H1 (cell line): ENCODE data around the gene BAIAP2L2. TPM values are rescaled to one million over a fixed set of nuclear protein-coding genes. Genes with fewer than 3 reads are reported as not detected.

ENCODE experiments used
- CTCF ChIA-PET: fragments of 300-600 bp; sonication (Branson Sonifier 250); formaldehyde crosslinking; loops from one replicate; lab custom pipeline; 2021; ENCODE audit not compliant: partially characterized antibody; lab: Charles Lee
- POLR2A ChIA-PET: fragments of 300-600 bp; sonication (Branson Sonifier 250); formaldehyde crosslinking; loops from one replicate; lab custom pipeline; 2021; ENCODE audit warnings: inconsistent platforms; ENCODE audit not compliant: partially characterized antibody; lab: Charles Lee
- DNase-seq, 2 experiments: peaks; one replicate each; pipeline versions ENCODE4 v3.0.0 to v3.0.0-alpha.2; 2010 to 2022; ENCODE audit warnings: low spot score in 2 of 2, low read depth in 1 of 2, mixed read lengths in 1 of 2
- FAIRE-seq: peaks from 2 replicates; lab custom pipeline; 2011; peaks lifted over from hg19 to GRCh38; lab: Jason Lieb, UNC
- H2AFZ ChIP-seq: 2 replicates; pipeline ENCODE4 v1.8.1; 2012; ENCODE audit warnings: low read length, inconsistent platforms
- H2AK5ac ChIP-seq: 2 replicates; pipeline ENCODE4 v1.6.1; 2013; ENCODE audit warnings: low read depth, low read length
- H2BK120ac ChIP-seq: replicated peaks from 2 replicates; pipeline ENCODE3; 2013; ENCODE audit warnings: low read depth, low read length, inconsistent platforms
- H2BK12ac ChIP-seq: 2 replicates; pipeline ENCODE4 v1.6.1; 2013; ENCODE audit warnings: low read depth, low read length
- H2BK15ac ChIP-seq: 2 replicates; pipeline ENCODE4 v1.6.1; 2013; ENCODE audit warnings: low read length
- H2BK20ac ChIP-seq: 2 replicates; pipeline ENCODE4 v1.6.1; 2013; ENCODE audit warnings: low read length
- H2BK5ac ChIP-seq: 2 replicates; pipeline ENCODE4 v1.6.1; 2013; ENCODE audit warnings: low read depth, low read length
- H3K14ac ChIP-seq: 2 replicates; pipeline ENCODE4 v1.6.1; 2013; ENCODE audit warnings: inconsistent platforms; ENCODE audit not compliant: insufficient read length
- H3K18ac ChIP-seq: 2 replicates; pipeline ENCODE4 v1.6.1; 2013; ENCODE audit warnings: low read length; ENCODE audit errors: extremely low read depth
- H3K23ac ChIP-seq: 2 replicates; pipeline ENCODE4 v1.6.1; 2013; ENCODE audit warnings: inconsistent platforms; ENCODE audit not compliant: insufficient read length
- H3K23me2 ChIP-seq: 2 replicates; pipeline ENCODE4 v1.6.1; 2013; ENCODE audit warnings: low read depth, low read length
- H3K27ac ChIP-seq: 2 replicates; pipeline ENCODE4 v1.6.1; 2011; ENCODE audit warnings: low read depth, low read length, inconsistent platforms
- H3K27me3 ChIP-seq, 4 experiments: replicated peaks in 1 of 4; 1 replicate in 1 of 4; 2 replicates in 3 of 4; pipeline versions ENCODE4 v1.6.1 to v1.8.1; 2011 to 2013; ENCODE audit warnings: low read length in 3 of 4, mild to moderate bottlenecking in 3 of 4, inconsistent platforms in 2 of 4, mixed read lengths in 2 of 4, moderate library complexity in 1 of 4; ENCODE audit not compliant: control insufficient read depth in 3 of 4, insufficient read depth in 3 of 4; ENCODE audit errors: extremely low read depth in 1 of 4
- H3K36me3 ChIP-seq, 4 experiments: 2 replicates each; pipeline versions ENCODE4 v1.6.1 to v1.8.1; 2011 to 2013; ENCODE audit warnings: mild to moderate bottlenecking in 4 of 4, low read length in 3 of 4, moderate library complexity in 2 of 4, control low read depth in 1 of 4, inconsistent platforms in 1 of 4; ENCODE audit not compliant: insufficient read depth in 4 of 4, control insufficient read depth in 2 of 4
- H3K4ac ChIP-seq: replicated peaks from 2 replicates; pipeline ENCODE3; 2013; ENCODE audit warnings: low read length, low read depth, mixed read lengths, inconsistent platforms; ENCODE audit not compliant: insufficient read length
- H3K4me1 ChIP-seq, 4 experiments: replicated peaks in 1 of 4; 1 replicate in 1 of 4; 2 replicates in 3 of 4; pipeline versions ENCODE4 v1.6.1 to v1.8.1; 2011 to 2013; ENCODE audit warnings: low read length in 3 of 4, inconsistent platforms in 2 of 4, mixed read lengths in 1 of 4; ENCODE audit not compliant: insufficient read depth in 4 of 4, control insufficient read depth in 3 of 4
- H3K4me2 ChIP-seq, 2 experiments: 2 replicates each; pipeline versions ENCODE4 v1.6.1 to v1.8.1; 2011 to 2013; ENCODE audit warnings: low read depth in 2 of 2, low read length in 2 of 2, control low read depth in 1 of 2, inconsistent platforms in 1 of 2, mild to moderate bottlenecking in 1 of 2; ENCODE audit not compliant: insufficient read depth in 1 of 2
- H3K4me3 ChIP-seq, 4 experiments: fragments of 200-600, 300-600 bp in 1 of 4; sonication (generic), shearing (Covaris generic), sonication (Bioruptor Twin) in 1 of 4; 2 replicates each; pipeline versions ENCODE4 v1.5.1 to v1.8.1; 2011 to 2016; ENCODE audit warnings: low read length in 4 of 4, low read depth in 3 of 4, control low read depth in 2 of 4, inconsistent platforms in 2 of 4, mild to moderate bottlenecking in 2 of 4, mixed read lengths in 1 of 4, moderate library complexity in 1 of 4; ENCODE audit not compliant: insufficient read depth in 2 of 4; ENCODE audit errors: extremely low read depth in 1 of 4
- H3K56ac ChIP-seq: replicated peaks from 2 replicates; pipeline ENCODE3; 2013; ENCODE audit warnings: low read depth, mild to moderate bottlenecking, mixed read lengths, low read length, inconsistent platforms; ENCODE audit not compliant: insufficient read length
- H3K79me1 ChIP-seq: 2 replicates; pipeline ENCODE4 v1.6.1; 2013; ENCODE audit warnings: low read depth, low read length, control low read depth
- H3K79me2 ChIP-seq, 2 experiments: 2 replicates each; pipeline versions ENCODE4 v1.6.1 to v1.8.1; 2012 to 2013; ENCODE audit warnings: low read length in 2 of 2, mild to moderate bottlenecking in 2 of 2, inconsistent platforms in 1 of 2; ENCODE audit not compliant: insufficient read depth in 2 of 2, control insufficient read depth in 1 of 2
- H3K9ac ChIP-seq, 4 experiments: replicated peaks in 1 of 4; 1 replicate in 1 of 4; 2 replicates in 3 of 4; pipeline versions ENCODE4 v1.6.1 to v1.8.1; 2011 to 2013; ENCODE audit warnings: low read depth in 3 of 4, low read length in 3 of 4, control low read depth in 2 of 4, mild to moderate bottlenecking in 2 of 4, moderate library complexity in 2 of 4, inconsistent platforms in 1 of 4; ENCODE audit errors: extremely low read depth in 1 of 4
- H3K9me3 ChIP-seq, 2 experiments: 2 replicates each; pipeline versions ENCODE4 v1.6.1 to v1.8.1; 2012 to 2013; ENCODE audit warnings: mild to moderate bottlenecking in 2 of 2, moderate library complexity in 2 of 2, control low read depth in 1 of 2, inconsistent platforms in 1 of 2, low read depth in 1 of 2, low read length in 1 of 2, mixed read lengths in 1 of 2; ENCODE audit not compliant: insufficient read depth in 2 of 2
- H4K20me1 ChIP-seq, 2 experiments: replicated peaks in 1 of 2; 2 replicates each; pipeline versions ENCODE3 to v1.8.1; 2011 to 2013; ENCODE audit warnings: inconsistent platforms in 2 of 2, low read length in 2 of 2, mild to moderate bottlenecking in 1 of 2; ENCODE audit not compliant: insufficient read depth in 2 of 2, control insufficient read depth in 1 of 2
- H4K5ac ChIP-seq: 2 replicates; pipeline ENCODE4 v1.6.1; 2013; ENCODE audit warnings: low read length, low read depth, mixed read lengths, inconsistent platforms; ENCODE audit not compliant: insufficient read length
- H4K8ac ChIP-seq: 2 replicates; pipeline ENCODE4 v1.8.0; 2013; ENCODE audit warnings: mild to moderate bottlenecking, moderate library complexity, low read length, inconsistent platforms; ENCODE audit not compliant: insufficient read depth; ENCODE audit errors: extremely low read depth
- H4K91ac ChIP-seq: replicated peaks from 2 replicates; pipeline ENCODE3; 2013; ENCODE audit warnings: low read length, mixed read lengths, inconsistent platforms; ENCODE audit not compliant: insufficient read length
- EP300 ChIP-seq, 2 experiments: IDR thresholded peaks; 1 replicate in 1 of 2; 2 replicates in 1 of 2; pipeline ENCODE4 v1.6.1; 2011 to 2012; ENCODE audit warnings: low read depth in 2 of 2, low read length in 2 of 2, mild to moderate bottlenecking in 2 of 2, borderline replicate concordance in 1 of 2, inconsistent platforms in 1 of 2, moderate library complexity in 1 of 2
- MAX ChIP-seq: IDR thresholded peaks from 2 replicates; pipeline ENCODE4 v1.6.1; 2012; ENCODE audit warnings: inconsistent platforms
- USF2 ChIP-seq: IDR thresholded peaks from 2 replicates; pipeline ENCODE4 v1.6.1; 2011; ENCODE audit warnings: low read length, improper control_type of control experiment
- WGBS, 2 experiments: shearing (Covaris generic) in 1 of 2; methylation state at CpG; one replicate each; pipeline versions ENCODE4 v1.1.6 to v1.1.7; 2013 to 2015; ENCODE audit warnings: low lambda C conversion rate in 2 of 2, mixed read lengths in 2 of 2, inconsistent platforms in 1 of 2, low coverage in 1 of 2, missing lambda C conversion rate in 1 of 2; ENCODE audit not compliant: insufficient replicate concordance in 2 of 2, insufficient coverage in 1 of 2, insufficient read length in 1 of 2; ENCODE audit errors: extremely low coverage in 1 of 2, missing lambda C conversion rate in 1 of 2; 5-methylcytosine and 5-hydroxymethylcytosine counted together
- polyA plus RNA-seq, 7 experiments: library from polyadenylated mRNA; depleted of rRNA in 3 of 7; stranded (reverse) in 5 of 7; unstranded in 2 of 7; fragments of >200 nt in 5 of 7; fragments of 200-250 nt in 2 of 7; gene quantifications; 1 replicate in 5 of 7; 2 replicates in 1 of 7; 4 replicates in 1 of 7; pipeline versions ENCODE4 v1.2.1 to v1.2.3, GENCODE V29; 2011 to 2013; ENCODE audit warnings: missing spikeins in 2 of 7, mixed read lengths in 2 of 7
- total RNA-seq: library from RNA; stranded (reverse); fragmentation: NEBNext Ultra II Directional; extraction: Animal tissue kit (Norgen Biotek cat#: 25700); gene quantifications from 2 replicates; pipeline ENCODE4 v1.2.1, GENCODE V29; 2021

The BAIAP2L2 gene
- total and polyA plus RNA-seq, 2 of the 8 experiments (the other 6 are each of a cell fraction or from before 2014, with no cell fraction given) = 5.4 to 10.0 TPM

- H4K20me1 ChIP-seq = peaks cover 0 to 4% of the 10 kb centered on the region in 2 experiments
- no peaks in the 10 kb centered on the region for H3K27me3 ChIP-seq
- no peak for TF ChIP-seq USF2
- no peak for TF ChIP-seq MAX
- TF ChIP-seq EP300 (IDR thresholded peaks at IDR 0.05; ENCODE audit: borderline replicate concordance in 1 of 2, low read depth in 2 of 2, low read length in 2 of 2) = no peak
- H2BK12ac ChIP-seq = no peak overlapping the region
- no peaks in the 10 kb centered on the region; the same call in 1 of the 2 replicates for H3K79me1 ChIP-seq
- no peak overlapping the region for H3K23ac ChIP-seq
- no peaks in the 10 kb centered on the region for H3K9me3 ChIP-seq
- H3K27ac ChIP-seq = no peak overlapping the region
- H2BK15ac ChIP-seq = no peak overlapping the region
- H3K4me2 ChIP-seq = no peak overlapping the region
- no peak overlapping the region for H3K56ac ChIP-seq
- ChIA-PET CTCF (interaction anchor here (0.8 to 8.4 kb wide), 6 partner anchors 14 to 100 kb away, joined by 3 to 93 read pairs (median 4); partner anchors contain the start of gene BAIAP2L2), POLR2A (interaction anchor here (1.5 kb wide), 1 partner anchor 16 kb away, joined by 5 read pairs; no protein-coding TSS in a partner anchor)
- 87% methylated on average over 8 of the region's 9 CpGs; no CpG with 5 or more reads in 1 of the 2 experiments for WGBS, 2 experiments
- no peaks in the 10 kb centered on the region for H3K23me2 ChIP-seq
- H2AK5ac ChIP-seq = peak overlapping the region; percentile 34; the same call in 1 of the 2 replicates
- no peaks in the 10 kb centered on the region for H3K36me3 ChIP-seq
- H2BK120ac ChIP-seq = no peak overlapping the region
- no peak overlapping the region for H4K91ac ChIP-seq
- no peak overlapping the region for H2BK20ac ChIP-seq
- DNase-seq (no peak), FAIRE-seq (no peak)
- no peak overlapping the region for H3K4ac ChIP-seq
- H3K4me3 ChIP-seq = no peak overlapping the region
- H3K79me2 ChIP-seq = no peaks in the 10 kb centered on the region
- no peak overlapping the region for H3K9ac ChIP-seq
- no peak overlapping the region for H4K5ac ChIP-seq
- H2BK5ac ChIP-seq = no peak overlapping the region; the same call in 1 of the 2 replicates
- no peaks in the 10 kb centered on the region for H3K4me1 ChIP-seq
- H2AFZ ChIP-seq = no peak overlapping the region
- no peak overlapping the region for H4K8ac ChIP-seq
- no peak overlapping the region for H3K14ac ChIP-seq
- no peak overlapping the region for H3K18ac ChIP-seq
Observed at GRCh38 chr22:38127869-38128268, 17.4 kb upstream of the BAIAP2L2 start.
